ENCODE measurements around the gene RAB11FIP5.

RAB11FIP5 gene

GRCh38 chr2:73033142-73033765, 79.5 kb downstream of the RAB11FIP5 start:
- peak in 1 of 2 experiments; percentile 36 for DNase-seq

- no peak for DNase-seq
Measured at GRCh38 chr2:73032702-73033097, 80.0 kb downstream of the RAB11FIP5 start.

- no peak for DNase-seq
Measured at GRCh38 chr2:73031725-73032701, 80.7 kb downstream of the RAB11FIP5 start.

- DNase-seq, result no peak
Measured at GRCh38 chr2:73031095-73031678, 81.6 kb downstream of the RAB11FIP5 start.

- no peak for DNase-seq
Measured at GRCh38 chr2:73028841-73029240, 83.9 kb downstream of the RAB11FIP5 start.

GRCh38 chr2:73027340-73027739, 85.4 kb downstream of the RAB11FIP5 start:
- DNase-seq, result no peak

DNA sequence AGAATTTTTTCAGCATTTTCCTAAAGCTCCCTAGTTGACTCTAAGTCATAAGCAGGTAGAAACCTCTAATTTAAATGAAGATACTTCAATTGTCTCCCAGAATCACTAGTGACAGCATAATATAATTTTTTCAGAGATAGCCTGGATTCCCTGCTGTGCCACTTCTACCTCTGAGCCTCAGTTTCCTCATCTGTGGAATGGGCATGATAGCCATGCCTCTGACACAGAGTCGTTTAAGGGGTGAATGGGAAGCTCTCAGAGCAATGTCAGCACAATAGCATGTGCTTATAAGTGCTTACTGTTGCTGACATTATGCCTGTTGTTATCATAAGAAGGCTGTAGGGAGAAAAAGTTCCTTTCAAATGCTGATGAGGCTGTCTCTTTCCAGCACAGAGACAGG, 89.3 kb downstream of the RAB11FIP5 start:
- no peak for DNase-seq
